SHP77 treated with DMSO at 0.1 percent for 48 hours (cell line): ENCODE measurements around the gene PERM1.
"Not testable (repeated sequence)": the region's sequence is repeated elsewhere in the genome, so short reads cannot be mapped to it uniquely, and the experiment has no call there.

Experiments used
- DNase-seq: peaks from one replicate; lab custom pipeline; 2025; lab: John Stamatoyannopoulos, UW

PERM1 gene

GRCh38 chr1:997993-998744, 16.3 kb upstream of the PERM1 start:
- DNase-seq = no peak

GRCh38 chr1:997713-997992, 15.8 kb upstream of the PERM1 start:
- no peak for DNase-seq

- DNase-seq = no peak
Measured at GRCh38 chr1:996851-997712, 15.2 kb upstream of the PERM1 start.

GRCh38 chr1:995665-996633, 14.1 kb upstream of the PERM1 start:
- DNase-seq = no peak

GRCh38 chr1:994546-994945, 12.7 kb upstream of the PERM1 start:
- not testable (repeated sequence) for DNase-seq

GRCh38 chr1:993379-993995, 11.6 kb upstream of the PERM1 start:
- DNase-seq = no peak

- no peak for DNase-seq
Measured at GRCh38 chr1:992362-992761, 10.5 kb upstream of the PERM1 start.

- DNase-seq = no peak
Measured at GRCh38 chr1:991895-992294, 10.0 kb upstream of the PERM1 start.

GRCh38 chr1:991275-991674, 9.4 kb upstream of the PERM1 start:
- DNase-seq = not testable (repeated sequence)

GRCh38 chr1:988061-988460, 6.2 kb upstream of the PERM1 start:
- not testable (repeated sequence) for DNase-seq

- DNase-seq = no peak
Measured at GRCh38 chr1:985126-985525, 3.2 kb upstream of the PERM1 start.

GRCh38 chr1:984476-984814, 2.6 kb upstream of the PERM1 start:
- DNase-seq = no peak

GRCh38 chr1:983798-984475, 2.0 kb upstream of the PERM1 start:
- no peak for DNase-seq

- no peak for DNase-seq
Measured at GRCh38 chr1:982765-983436, 1.0 kb upstream of the PERM1 start.

GRCh38 chr1:981491-981954, 370 bp downstream of the PERM1 start:
- DNase-seq = no peak

- DNase-seq = no peak
Measured at GRCh38 chr1:980602-981395, 1.1 kb downstream of the PERM1 start.

- DNase-seq = no peak
Measured at GRCh38 chr1:980137-980571, 1.7 kb downstream of the PERM1 start.

GRCh38 chr1:979744-980072, 2.2 kb downstream of the PERM1 start:
- no peak for DNase-seq

- no peak for DNase-seq
Measured at GRCh38 chr1:978835-979743, 2.8 kb downstream of the PERM1 start.
